GM18505 (cell line): Measurements from ENCODE around the gene XYLT1.

Experiments used
- ATAC-seq: cut with Tn5 transposase; IDR thresholded peaks from one replicate; pipeline ENCODE4 v1.9.1; 2021; ENCODE audit not compliant: unreplicated experiment
- POLR2A ChIP-seq: IDR thresholded peaks from 4 replicates; pipeline ENCODE4 v1.6.1; 2011; ENCODE audit warnings: borderline replicate concordance; ENCODE audit not compliant: insufficient read depth, insufficient read length; ENCODE audit errors: extremely low read depth

The XYLT1 gene

GRCh38 chr16:17403859-17404545, 66.8 kb downstream of the XYLT1 start:
- no peak for ATAC-seq

GRCh38 chr16:17403156-17403809, 67.5 kb downstream of the XYLT1 start:
- ATAC-seq = no peak
- no peak for TF ChIP-seq POLR2A

More at GRCh38 chr16:17403859-17404545, 66.8 kb downstream of the XYLT1 start:
- no peak for TF ChIP-seq POLR2A

GRCh38 chr16:17397499-17397891, 73.3 kb downstream of the XYLT1 start:
- no peak for ATAC-seq
- TF ChIP-seq POLR2A = no peak

GRCh38 chr16:17396762-17397498, 73.8 kb downstream of the XYLT1 start:
- no peak for TF ChIP-seq POLR2A
- ATAC-seq = no peak

- no peak for ATAC-seq
- no peak for TF ChIP-seq POLR2A
Measured at GRCh38 chr16:17395849-17396480, 74.8 kb downstream of the XYLT1 start.

- no peak for ATAC-seq
- no peak for TF ChIP-seq POLR2A
Measured at GRCh38 chr16:17392857-17393692, 77.7 kb downstream of the XYLT1 start.

GRCh38 chr16:17392127-17392856, 78.5 kb downstream of the XYLT1 start:
- no peak for TF ChIP-seq POLR2A

GRCh38 chr16:17391715-17392114, 79.0 kb downstream of the XYLT1 start:
- ATAC-seq = no peak
- no peak for TF ChIP-seq POLR2A

More at GRCh38 chr16:17392127-17392856, 78.5 kb downstream of the XYLT1 start:
- no peak for ATAC-seq

GRCh38 chr16:17389384-17389783, 81.4 kb downstream of the XYLT1 start:
- no peak for ATAC-seq
- TF ChIP-seq POLR2A = no peak

- TF ChIP-seq POLR2A = no peak
- ATAC-seq = no peak
Measured at GRCh38 chr16:17387256-17387655, 83.5 kb downstream of the XYLT1 start.

- ATAC-seq = no peak
- TF ChIP-seq POLR2A = no peak
Measured at GRCh38 chr16:17386229-17386628, 84.5 kb downstream of the XYLT1 start.

GRCh38 chr16:17384471-17384870, 86.3 kb downstream of the XYLT1 start:
- ATAC-seq = no peak

More at GRCh38 chr16:17384471-17384870, 86.3 kb downstream of the XYLT1 start:
- TF ChIP-seq POLR2A = no peak
